A172 (cell line): Measurements from ENCODE around the gene SLITRK6. TPM values are rescaled to one million over a fixed set of nuclear protein-coding genes. Genes with fewer than 3 reads are reported as not detected.
"Not testable (repeated sequence)": the region's sequence is repeated elsewhere in the genome, so short reads cannot be mapped to it uniquely, and the experiment has no call there.

Experiments
- DNase-seq: peaks from one replicate; pipeline ENCODE4 v3.0.0-alpha.2; 2015; ENCODE audit warnings: low spot score
- total RNA-seq: library from RNA; depleted of rRNA; stranded (reverse); fragments of >200 nt; shearing (Covaris generic); gene quantifications from 2 replicates; pipeline ENCODE4 v1.2.3, GENCODE V29; 2014; rRNA removed

Gene SLITRK6, protein sequence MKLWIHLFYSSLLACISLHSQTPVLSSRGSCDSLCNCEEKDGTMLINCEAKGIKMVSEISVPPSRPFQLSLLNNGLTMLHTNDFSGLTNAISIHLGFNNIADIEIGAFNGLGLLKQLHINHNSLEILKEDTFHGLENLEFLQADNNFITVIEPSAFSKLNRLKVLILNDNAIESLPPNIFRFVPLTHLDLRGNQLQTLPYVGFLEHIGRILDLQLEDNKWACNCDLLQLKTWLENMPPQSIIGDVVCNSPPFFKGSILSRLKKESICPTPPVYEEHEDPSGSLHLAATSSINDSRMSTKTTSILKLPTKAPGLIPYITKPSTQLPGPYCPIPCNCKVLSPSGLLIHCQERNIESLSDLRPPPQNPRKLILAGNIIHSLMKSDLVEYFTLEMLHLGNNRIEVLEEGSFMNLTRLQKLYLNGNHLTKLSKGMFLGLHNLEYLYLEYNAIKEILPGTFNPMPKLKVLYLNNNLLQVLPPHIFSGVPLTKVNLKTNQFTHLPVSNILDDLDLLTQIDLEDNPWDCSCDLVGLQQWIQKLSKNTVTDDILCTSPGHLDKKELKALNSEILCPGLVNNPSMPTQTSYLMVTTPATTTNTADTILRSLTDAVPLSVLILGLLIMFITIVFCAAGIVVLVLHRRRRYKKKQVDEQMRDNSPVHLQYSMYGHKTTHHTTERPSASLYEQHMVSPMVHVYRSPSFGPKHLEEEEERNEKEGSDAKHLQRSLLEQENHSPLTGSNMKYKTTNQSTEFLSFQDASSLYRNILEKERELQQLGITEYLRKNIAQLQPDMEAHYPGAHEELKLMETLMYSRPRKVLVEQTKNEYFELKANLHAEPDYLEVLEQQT
- 0.03 and 0.43 TPM in 2 replicates for total RNA-seq

- DNase-seq, result peak; percentile 73
Measured at GRCh38 chr13:85799097-85799582, at the start of gene SLITRK6. SLITRK6 (minus strand) TSS chr13:85799419; CDS start chr13:85796508, 2,911 bp downstream.

GRCh38 chr13:85847012-85847411 is 47.8 kb upstream of the SLITRK6 start:
- no peak for DNase-seq

DNA sequence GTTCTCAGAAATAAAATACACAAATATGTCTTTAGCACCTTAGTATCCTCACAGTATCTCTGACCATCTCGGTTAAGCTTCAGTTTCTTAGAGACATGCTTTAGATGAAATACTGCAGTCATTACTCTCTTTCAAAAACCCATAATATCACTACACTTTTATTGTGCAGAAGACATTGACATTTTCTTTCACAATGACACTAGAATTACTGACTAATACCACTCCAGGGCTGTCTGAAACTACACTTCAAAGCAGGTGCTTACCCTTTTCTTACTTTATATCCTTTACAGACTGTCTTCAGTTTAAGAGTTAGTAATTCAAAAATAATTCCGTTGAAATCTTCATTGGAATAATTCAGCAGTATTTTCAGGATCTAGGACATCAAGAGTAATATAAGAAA is 42.2 kb upstream of the SLITRK6 start:
- DNase-seq, result no peak

DNA sequence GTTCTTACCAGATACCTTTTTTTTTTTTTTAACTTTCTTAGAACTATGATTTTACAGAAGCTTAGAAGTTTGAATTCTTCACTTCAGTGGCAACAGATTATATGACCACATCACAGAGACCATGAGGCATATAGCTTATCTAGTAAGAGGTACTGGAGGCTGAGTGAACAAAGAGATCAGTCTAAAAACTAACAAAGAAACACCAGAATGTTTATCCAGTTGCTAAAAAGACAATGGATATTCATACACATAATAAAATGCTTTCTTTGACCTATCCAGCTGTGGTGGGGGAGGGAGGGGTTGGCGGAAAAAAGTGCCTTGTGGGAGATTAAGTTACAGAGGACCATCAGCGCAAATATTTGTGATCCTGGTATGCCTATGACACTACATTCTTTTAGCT is 34.7 kb upstream of the SLITRK6 start:
- DNase-seq, result no peak

DNA sequence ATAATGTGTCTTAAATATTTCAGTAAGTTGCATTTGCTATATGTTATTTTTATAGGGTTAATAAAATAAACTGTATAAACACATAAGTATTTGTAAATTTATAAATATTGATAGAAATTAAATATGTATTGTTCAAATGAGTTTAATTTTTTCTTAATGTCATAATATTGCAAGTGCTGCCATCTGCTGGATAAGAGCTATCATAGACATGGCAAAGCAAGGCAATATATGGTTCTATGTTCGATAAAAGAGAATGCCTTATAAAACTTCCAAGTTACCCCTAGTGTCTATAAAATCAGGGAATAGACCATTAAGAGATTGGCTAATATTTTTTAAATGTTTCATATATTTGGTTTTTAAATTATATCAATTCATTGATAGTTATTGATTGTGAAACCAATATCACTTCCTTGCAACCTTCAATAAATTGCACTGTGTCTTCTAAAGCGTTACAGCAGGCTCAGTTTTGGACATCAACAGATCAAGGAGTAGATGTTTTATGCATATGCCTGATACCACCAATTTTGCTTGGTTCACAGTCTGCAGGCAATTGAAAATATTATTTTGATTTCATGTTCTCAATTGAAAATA is 29.0 kb upstream of the SLITRK6 start:
- DNase-seq, result no peak

DNA sequence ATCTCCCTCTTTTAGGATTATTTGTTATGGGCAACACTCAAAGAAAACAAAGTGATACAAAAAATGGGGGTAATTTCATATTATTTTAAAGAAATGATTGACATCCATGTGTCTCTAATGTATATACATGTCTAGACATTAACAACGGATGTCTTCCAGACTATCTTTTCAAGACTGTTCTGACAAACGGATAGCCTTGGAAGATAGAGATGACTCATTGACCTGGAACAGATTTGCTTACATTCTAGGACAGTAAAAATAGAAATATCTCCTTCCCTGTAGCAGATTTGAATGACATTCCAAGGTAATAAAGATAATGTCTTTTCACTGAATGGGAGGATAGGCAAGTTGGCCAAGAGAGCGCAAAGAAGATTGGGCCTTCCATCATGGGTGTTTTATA is 26.2 kb upstream of the SLITRK6 start:
- peak; percentile 44 for DNase-seq

- no peak for DNase-seq
Measured at GRCh38 chr13:85823832-85824231, 24.6 kb upstream of the SLITRK6 start.

DNA sequence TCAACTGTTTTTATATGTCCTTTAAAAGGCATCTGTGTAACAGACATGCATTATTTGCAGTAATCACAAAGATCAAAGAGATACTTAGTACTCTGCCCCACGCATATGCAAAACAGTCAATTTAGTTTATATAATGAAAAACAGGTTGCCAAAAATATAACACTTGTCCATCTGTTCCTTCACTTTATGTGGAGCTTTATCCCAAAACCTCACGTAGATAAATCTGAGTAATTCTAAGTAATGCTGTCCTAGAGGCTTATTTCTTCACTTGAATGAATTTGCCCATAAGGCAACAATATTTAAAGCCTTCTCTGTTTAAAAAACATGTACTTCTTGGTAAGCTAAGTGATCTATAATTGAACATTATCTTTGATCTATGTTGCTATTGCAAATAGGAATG is 20.3 kb upstream of the SLITRK6 start:
- DNase-seq, result no peak

DNA sequence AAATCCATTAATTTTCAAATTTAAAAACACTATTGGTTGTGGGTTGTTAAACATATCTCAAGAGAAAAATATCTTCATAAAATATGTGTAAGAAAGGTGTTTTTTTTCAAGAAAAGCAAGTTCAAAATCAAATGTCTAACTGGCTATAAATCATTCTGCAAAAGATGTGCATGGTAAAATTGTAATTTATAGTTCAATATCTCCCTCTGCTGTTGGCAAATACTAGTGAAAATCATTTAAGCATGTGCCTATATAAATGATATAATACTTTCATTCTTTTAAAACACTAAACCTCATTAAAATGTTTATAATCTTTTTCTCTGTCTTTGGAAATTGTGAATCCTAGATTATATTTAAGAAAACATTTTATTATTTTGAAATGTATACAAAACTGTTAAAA is 17.2 kb upstream of the SLITRK6 start:
- DNase-seq, result no peak

DNA sequence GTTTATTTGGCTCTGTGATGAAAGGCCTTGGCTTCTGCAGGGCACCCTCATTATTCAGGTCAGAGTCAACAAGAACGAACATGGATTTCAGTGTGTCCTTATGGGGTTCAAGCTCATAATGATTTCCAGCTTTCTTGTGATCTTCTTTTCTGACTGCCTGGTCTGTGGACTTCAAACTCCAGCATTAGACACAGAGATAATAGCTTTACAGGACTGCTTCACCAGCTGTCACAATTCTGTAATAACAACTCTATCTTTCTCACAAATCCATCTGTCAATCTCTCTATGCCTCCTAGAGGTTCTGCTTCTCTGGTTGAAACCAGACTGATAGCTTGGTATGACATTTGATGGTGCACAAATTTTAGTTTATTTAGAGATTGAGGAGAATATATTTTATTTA is 13.1 kb upstream of the SLITRK6 start:
- DNase-seq, result no peak

DNA sequence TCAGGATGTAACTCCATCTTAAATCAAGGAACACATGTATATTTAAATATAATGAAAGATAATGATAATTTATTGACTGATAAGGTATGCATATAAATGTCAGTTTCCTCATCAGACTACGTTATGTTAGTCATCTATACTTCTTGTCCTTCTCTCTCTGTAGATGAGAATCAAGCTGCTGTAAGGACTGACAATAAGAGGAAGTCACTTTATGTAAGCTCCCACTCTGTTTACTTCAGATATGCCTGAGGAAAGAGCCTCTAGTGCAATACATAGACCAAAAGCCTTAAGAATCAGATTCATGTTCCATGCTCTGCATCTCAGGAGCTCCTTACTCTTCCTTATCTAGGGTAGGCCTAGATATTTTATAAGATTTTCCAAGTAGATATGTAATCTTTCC is 9.6 kb upstream of the SLITRK6 start:
- DNase-seq, result no peak

DNA sequence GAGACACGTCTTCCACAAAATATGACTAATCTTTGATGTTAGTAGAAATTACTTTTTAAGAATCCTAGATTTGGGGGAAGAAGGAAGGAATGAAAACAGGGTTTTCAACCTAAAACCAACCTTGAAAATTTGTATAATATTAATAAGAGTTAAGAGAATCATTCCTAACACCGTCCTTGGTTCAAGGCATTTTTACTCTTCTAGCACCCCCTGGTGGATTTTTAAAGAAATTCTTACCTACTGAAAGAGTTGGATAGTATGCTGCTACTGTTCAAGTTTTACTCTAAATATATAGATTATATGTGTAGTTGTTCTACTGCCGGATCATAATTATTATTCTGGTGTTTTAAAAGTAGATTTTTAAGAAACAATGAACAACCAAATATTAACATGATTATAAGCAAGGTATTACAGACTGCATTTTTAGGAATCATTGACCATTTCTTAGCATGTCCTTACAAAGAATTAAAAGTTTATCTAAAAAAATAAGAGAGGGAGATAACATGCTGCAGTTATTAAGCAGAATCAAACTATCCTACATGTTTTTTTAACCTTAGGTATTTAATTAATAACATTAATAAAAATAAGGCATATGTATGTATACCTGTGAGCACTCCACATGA is 7.4 kb upstream of the SLITRK6 start:
- DNase-seq, result peak; percentile 34

DNA sequence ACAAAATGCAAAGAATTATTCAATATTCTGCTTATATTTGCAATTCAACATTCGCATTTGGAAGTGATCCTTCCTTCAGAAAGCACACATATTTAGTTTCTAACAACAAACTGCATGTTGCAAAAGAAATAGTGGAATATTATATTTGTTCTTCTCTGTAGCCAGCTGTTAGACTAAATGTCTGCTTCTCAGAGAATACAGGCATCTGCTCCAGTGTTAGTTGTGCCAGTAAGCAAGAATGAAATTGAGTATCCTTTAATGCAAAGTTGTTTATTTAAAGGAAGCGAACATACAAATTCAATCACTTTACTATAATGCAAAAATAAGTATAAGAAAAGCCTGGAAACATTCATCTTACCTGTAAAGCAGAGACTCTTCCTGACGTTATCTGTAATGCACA is 663 bp downstream of the SLITRK6 start:
- DNase-seq, result no peak

DNA sequence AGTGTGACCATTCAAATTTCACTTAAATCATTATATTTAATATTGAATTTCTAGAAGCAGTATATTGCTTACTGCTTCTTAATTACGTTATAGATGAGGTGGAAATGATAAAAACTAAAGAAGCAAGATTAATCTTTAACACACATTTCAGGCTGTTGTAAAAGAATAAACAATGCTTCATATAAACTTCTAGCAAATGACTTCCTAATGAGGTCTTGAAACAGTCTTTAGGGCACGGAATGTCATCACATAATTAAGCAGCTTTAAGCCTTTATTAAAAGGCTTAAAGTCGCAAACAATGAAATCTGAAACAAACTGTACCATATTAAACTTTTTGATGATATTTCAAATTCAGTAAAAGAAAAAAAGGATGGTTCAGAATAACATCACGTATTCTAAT is 1.9 kb downstream of the SLITRK6 start:
- DNase-seq, result no peak

DNA sequence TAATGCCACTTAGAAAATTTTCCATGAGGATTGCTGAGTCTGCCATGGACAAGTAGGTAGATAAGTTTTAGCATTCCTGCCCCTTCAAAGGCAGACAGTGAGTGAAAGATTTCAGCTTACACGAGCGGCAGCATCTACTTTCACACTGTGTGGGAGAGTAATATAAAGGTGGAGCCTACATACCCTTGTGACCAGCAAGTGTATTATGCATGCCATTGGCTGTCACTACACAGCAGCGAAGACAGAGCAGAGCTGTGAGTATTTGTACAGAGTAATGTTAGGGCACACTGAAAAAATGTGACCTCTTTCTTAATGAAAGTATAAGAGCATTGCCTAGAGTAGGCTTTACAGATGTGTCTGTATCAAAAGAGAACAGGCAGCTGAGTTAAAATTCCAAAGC is 14.0 kb downstream of the SLITRK6 start:
- no peak for DNase-seq

GRCh38 chr13:85772367-85772766 is 26.9 kb downstream of the SLITRK6 start:
- peak; percentile 59 for DNase-seq

GRCh38 chr13:85771856-85772255 is 27.4 kb downstream of the SLITRK6 start:
- peak; percentile 13 for DNase-seq

DNA sequence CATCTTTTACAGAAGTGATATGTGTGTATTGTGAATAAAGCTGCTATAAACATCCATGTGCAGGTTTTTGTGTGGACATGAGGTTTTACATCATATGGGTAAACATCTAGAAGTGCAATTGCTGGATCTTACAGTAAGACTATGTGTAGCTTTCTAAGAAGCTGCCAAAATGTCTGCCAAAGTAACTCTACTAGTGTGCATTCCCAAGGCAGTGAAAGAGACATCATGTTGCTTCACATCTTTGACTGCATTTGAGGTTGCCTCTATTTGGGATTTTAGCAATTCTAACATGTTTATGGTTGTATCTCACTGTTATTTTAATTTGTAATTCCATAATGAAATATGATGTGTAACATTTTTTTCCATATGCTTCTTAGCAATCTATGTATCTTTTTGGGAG is 30.3 kb downstream of the SLITRK6 start:
- no peak for DNase-seq

- no peak for DNase-seq
Measured at GRCh38 chr13:85755123-85755522, 44.1 kb downstream of the SLITRK6 start.

DNA sequence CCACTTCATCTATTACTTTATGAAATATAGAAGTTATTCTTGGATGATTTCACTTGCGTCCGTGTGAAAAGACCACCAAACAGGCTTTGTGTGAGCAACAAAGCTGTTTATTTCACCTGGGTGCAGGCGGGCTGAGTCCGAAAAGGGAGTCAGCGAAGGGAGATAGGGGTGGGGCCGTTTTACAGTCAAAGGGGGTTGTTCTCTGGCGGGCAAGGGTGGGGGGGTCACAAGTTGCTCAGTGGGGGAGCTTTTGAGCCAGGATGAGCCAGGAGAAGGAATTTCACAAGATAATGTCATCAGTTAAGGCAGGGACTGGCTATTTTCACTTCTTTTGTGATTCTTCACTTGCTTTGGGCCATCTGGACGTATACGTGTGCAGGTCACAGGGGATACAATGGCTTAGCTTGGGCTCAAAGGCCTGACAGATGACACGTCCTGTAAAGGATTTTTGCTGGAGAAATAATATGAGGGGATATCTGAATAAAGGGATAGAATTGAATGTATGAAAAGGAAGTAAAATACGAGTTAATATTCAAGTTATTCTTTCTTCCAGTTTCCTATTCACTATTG is 55.9 kb downstream of the SLITRK6 start:
- DNase-seq, result not testable (repeated sequence)
